HG02885 (cell line): ENCODE data around the gene C10orf71.

Source experiments
- ATAC-seq: cut with Tn5 transposase; IDR thresholded peaks from one replicate; pipeline ENCODE4 v1.9.1; 2021; ENCODE audit warnings: mild to moderate bottlenecking; ENCODE audit not compliant: unreplicated experiment, poor library complexity

C10orf71 gene

GRCh38 chr10:49272251-49273081, 26.5 kb upstream of the C10orf71 start:
- ATAC-seq: no peak

GRCh38 chr10:49273082-49273465, 25.9 kb upstream of the C10orf71 start:
- no peak for ATAC-seq

- ATAC-seq: no peak
Observed at GRCh38 chr10:49273626-49274025, 25.3 kb upstream of the C10orf71 start.

- ATAC-seq: no peak
Observed at GRCh38 chr10:49274886-49275285, 24.1 kb upstream of the C10orf71 start.

GRCh38 chr10:49275896-49276295, 23.1 kb upstream of the C10orf71 start:
- ATAC-seq: no peak

GRCh38 chr10:49276596-49276995, 22.4 kb upstream of the C10orf71 start:
- ATAC-seq: no peak

GRCh38 chr10:49277973-49278372, 21.0 kb upstream of the C10orf71 start:
- ATAC-seq: no peak

GRCh38 chr10:49278497-49278981, 20.4 kb upstream of the C10orf71 start:
- no peak for ATAC-seq

- no peak for ATAC-seq
Observed at GRCh38 chr10:49279015-49279880, 19.7 kb upstream of the C10orf71 start.

GRCh38 chr10:49280001-49280408, 19.0 kb upstream of the C10orf71 start:
- ATAC-seq: no peak

GRCh38 chr10:49281461-49281860, 17.5 kb upstream of the C10orf71 start:
- no peak for ATAC-seq

- no peak for ATAC-seq
Observed at GRCh38 chr10:49282306-49282705, 16.7 kb upstream of the C10orf71 start.

GRCh38 chr10:49282879-49283341, 16.1 kb upstream of the C10orf71 start:
- no peak for ATAC-seq

- ATAC-seq: no peak
Observed at GRCh38 chr10:49283491-49283890, 15.5 kb upstream of the C10orf71 start.

- ATAC-seq: no peak
Observed at GRCh38 chr10:49284356-49284755, 14.6 kb upstream of the C10orf71 start.

- no peak for ATAC-seq
Observed at GRCh38 chr10:49285232-49285631, 13.7 kb upstream of the C10orf71 start.

- ATAC-seq: no peak
Observed at GRCh38 chr10:49286686-49287085, 12.3 kb upstream of the C10orf71 start.

GRCh38 chr10:49287689-49288340, 11.2 kb upstream of the C10orf71 start:
- ATAC-seq: no peak

- ATAC-seq: no peak
Observed at GRCh38 chr10:49288341-49289065, 10.5 kb upstream of the C10orf71 start.

GRCh38 chr10:49289480-49289879, 9.5 kb upstream of the C10orf71 start:
- no peak for ATAC-seq
